CD4-positive, alpha-beta T cell treated with Interleukin-15 for 1 hour (primary cell): ENCODE data around the gene ECI1.

Source experiments
- DNase-seq: peaks from one replicate; pipeline ENCODE4 v3.0.0-alpha.2; 2020

ECI1 gene

GRCh38 chr16:2251296-2252111, at the start of gene ECI1:
Gene ECI1 (minus strand): TSS chr16:2251587. CDS start chr16:2251566, 21 bp downstream.
- DNase-seq: peak; percentile 89

GRCh38 chr16:2299915-2300192, 48.5 kb upstream of the ECI1 start:
- no peak for DNase-seq

DNA sequence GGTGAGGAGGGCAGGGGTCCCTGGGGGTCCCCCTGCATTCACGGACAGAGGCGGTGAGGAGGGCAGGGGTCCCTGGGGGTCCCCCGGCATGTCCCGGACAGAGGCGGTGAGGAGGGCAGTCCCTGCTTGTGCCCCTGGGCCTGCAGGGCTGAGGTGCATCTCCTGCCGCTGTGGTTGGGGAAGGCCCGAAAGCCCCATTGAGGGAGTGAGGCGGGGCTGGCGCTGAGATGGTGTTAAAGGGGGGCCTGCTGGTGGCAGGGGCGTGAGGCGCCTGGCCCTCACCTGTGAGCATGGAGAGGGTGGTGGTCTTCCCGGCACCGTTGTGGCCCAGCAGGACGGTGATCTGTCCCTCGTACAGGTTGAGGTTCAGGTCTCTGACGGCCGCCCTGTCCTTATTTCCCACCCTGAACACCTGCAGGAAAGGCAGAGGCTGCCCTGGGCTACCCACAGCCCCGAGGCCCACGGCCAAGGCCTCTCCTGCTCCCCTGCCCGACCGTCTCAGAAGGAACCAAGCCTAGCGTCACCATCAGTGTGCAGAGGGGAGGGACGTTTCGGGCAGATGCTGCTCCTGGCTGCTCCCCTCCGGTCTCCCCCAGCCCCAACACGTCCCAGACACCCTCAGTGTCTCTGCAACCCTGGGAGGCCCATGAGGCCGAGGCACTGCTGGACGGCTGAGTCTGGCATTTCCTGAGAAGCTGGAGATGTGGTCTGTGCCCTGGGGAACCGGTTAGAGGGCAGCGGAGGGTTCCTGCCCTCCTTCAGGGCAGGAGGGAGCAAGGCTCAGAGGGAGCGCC, 47.9 kb upstream of the ECI1 start:
- no peak for DNase-seq

- DNase-seq: no peak
Observed at GRCh38 chr16:2298621-2299020, 47.2 kb upstream of the ECI1 start.

DNA sequence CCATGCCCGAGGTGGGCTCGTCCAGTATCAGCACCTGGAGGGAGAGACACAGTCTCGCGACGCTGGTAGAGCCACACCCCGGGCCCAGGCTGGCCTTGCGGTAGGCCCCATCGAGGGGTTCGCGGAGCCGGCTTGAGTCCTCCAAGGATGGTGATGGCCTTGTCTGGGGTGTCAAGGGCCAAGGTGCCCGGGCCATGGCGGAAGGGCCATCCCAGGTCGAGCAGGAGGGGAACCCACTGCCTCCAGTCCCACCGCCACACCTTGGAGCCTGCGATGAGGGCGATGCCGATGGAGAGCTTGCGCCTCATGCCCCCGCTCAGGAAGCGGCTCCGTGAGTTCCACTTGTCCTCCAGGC, 46.1 kb upstream of the ECI1 start:
- DNase-seq: no peak

DNA sequence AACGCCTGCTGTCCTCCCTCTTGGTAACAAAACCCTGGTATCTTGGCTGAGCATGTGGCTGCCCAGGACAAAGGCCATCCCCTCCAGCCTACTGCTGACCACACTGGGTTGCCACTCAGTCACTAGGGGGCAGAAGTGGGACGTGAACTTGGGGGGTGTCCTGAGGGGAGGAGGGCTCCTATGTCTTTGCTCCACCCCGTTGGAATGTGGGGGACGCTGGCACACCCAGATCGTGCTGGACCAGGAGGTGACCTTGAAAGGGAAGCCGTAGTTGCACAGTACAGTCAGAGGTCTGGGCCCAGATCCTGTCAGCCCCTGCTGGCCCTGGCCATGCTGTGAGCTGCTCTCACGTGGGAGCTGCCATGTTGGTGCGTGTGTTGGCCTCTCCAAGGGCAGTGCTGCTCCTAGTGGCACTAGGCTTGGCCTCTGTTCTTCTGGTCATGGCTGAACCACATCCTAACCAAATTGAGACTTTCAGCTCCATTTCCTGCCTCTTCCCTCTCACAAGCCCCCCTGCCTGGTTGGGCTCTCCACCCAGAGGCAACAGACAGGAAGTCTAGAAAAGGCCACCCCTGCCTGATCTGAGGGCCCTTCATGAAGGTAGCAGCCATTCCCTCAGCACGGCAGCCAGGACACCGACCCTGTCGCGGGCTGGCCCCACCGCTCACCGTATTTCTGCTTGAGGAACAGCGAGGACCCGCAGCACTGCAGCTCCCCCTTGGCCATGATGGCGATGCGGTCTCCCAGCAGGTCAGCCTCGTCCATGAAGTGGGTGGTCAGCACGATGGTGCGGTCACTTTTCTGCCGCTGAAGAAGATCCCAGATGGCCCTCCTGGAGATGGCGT, 45.5 kb upstream of the ECI1 start:
- DNase-seq: no peak

DNA sequence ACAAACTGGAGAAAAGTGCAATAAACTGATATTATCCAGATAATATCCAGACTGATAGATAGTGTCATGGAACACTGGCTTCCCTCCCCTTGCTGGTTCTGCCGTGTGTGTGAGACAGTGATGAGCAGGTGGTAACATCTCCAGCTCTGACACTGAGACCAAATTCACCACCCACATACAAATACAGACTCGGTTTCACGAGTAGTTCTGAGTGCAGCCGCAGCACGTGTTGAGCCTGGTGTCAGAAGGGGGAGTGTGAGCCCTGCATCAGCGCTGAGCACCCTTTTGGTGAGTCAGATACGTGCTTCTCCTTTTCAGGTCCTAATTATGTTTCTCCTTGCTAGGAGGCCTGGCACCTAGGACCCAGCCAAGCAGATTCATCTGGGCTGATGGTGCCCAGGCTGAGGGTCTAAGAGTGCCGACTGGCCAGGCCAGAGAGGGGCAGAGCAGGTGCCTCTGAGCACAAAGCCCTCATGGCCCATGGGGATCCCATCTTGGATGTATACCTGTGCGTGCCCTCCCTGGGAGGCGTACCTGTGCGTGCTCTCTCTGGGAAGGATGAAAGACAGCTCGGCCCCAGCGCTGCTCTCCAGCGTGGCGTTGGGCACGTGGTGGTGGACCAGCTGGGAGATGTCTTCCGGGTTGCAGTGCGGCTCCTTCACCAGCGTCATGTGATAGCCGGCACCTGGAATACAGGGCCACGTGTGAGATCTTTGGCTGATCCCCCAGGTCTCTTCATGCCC, 43.8 kb upstream of the ECI1 start:
- DNase-seq: no peak

GRCh38 chr16:2292221-2292620, 40.8 kb upstream of the ECI1 start:
- no peak for DNase-seq

- no peak for DNase-seq
Observed at GRCh38 chr16:2289282-2289681, 37.9 kb upstream of the ECI1 start.

- no peak for DNase-seq
Observed at GRCh38 chr16:2288726-2289125, 37.3 kb upstream of the ECI1 start.

GRCh38 chr16:2287916-2288547, 36.6 kb upstream of the ECI1 start:
- DNase-seq: no peak

- no peak for DNase-seq
Observed at GRCh38 chr16:2286550-2286949, 35.2 kb upstream of the ECI1 start.

DNA sequence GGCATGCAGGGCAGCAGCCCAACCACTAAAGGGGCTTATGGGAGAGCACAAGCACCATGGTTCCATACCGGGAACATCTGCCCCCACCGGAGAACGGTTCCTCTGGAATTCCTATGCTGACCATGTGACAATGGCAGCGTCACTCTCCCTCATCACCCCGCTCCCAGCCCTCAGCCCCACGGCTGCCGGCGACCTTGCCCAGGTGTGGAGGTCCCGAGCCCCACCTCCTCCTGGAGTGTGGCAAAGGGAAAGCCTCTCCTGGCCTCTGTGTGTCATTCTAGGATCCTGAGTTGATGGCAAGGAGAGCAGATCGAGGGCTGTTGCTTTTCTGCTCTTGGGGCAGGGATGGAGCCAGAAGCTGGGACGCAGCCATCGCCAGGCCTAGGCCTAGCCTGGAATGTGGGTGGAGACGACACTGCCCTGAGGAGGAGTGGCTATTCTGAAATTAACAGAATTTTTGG, 34.4 kb upstream of the ECI1 start:
- DNase-seq: no peak

DNA sequence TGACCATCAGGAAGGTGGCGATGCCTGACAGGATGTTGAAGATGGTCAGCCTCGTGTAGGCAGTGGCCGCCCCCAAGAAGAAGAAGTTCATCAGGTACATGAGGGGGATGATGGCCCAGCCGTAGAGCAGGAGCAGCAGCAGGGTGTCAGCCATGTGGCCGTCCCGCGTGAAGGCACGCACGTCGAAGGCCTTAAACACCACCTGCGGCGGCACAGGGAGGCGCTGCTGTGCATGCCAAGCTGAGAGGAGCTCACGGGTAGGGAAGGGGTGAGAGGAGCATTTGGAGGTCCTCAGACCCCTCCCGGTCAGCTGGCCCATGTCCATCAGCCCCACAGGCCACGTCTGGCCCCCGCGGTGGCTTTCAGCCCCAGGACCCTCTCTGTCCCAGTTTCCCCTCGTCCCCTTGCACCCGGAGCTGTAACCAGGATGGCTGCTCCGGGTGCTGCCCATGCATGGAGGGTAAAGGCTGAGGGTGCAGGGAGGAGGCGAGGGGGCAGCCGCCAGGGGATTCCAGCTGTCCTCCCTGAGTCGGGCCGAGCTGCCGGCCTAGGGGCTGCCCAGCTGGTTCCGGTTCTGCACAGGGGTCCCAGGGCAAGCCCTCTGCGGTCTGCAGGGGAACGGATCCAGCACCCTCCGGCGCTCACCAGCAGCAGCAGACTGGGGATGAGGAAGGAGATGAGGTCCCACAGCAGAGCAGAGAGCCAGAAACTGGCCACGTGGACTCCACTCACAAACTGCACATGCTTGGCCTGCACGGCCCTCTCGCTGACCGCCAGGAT, 33.6 kb upstream of the ECI1 start:
- DNase-seq: no peak

DNA sequence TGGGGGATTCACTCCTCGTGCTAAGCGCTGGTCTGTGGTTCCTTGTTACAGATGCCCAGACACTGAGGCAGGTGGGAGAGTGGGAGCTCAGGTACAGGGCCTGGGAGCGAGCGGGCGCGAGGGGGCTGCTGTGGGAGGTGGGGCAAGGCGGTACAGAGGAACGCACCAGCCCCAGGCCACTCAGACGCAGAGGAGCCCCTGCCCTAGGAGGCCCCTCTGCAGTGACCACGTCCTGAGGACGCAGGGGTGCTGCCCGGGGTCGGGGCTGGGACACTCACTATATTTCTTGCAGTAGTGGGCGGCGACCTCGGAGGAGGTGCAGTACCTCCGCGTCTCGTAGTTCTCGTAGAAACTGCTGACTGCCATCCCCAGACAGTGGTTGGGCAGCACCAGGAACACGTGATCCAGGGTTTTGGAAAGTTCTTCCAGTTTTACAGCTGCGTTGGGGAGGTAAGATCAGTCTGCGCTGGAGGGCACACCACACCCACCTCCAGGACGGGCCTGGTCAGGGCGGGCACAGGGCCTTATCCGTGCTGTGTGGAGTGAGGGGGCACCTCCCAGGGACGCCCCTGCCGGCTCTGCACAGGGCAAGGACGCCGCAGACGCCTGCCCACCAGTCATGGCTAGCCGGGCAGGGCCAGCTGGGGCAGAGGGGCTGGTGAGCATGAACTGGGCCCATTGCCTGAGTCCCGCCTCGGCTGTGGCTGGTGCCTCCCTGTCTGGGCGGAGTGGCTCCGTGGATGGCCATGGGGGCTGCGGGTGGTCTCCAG, 32.8 kb upstream of the ECI1 start:
- DNase-seq: no peak

GRCh38 chr16:2282866-2283555, 31.6 kb upstream of the ECI1 start:
- DNase-seq: no peak

- DNase-seq: no peak
Observed at GRCh38 chr16:2282262-2282661, 30.9 kb upstream of the ECI1 start.

DNA sequence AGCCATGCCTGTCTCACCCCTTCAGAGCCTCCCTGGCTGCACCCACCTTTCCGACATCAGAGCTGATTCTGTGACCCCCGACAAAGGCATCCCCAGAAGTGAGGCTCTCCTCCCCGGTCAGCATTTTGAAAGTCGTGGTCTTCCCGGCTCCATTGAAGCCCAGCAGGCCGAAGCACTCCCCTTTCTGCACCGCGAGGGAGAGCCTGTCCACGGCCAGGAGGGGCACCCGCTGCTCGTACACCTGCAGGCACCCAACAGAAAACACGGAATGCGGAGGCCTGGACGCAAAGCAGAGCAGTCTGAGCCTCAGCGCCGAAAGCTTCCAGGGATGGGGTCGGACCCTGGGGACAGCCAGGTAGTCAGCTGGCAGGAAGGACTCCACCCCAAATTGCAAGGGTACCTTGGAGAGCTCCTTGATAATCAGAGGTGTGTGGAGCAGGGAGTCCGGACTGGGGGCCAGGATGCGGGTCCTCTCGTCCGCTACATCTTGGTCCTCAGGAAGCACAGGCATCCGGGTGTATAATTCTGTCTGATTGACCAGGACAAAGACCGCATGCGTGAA, 29.7 kb upstream of the ECI1 start:
- DNase-seq: no peak

DNA sequence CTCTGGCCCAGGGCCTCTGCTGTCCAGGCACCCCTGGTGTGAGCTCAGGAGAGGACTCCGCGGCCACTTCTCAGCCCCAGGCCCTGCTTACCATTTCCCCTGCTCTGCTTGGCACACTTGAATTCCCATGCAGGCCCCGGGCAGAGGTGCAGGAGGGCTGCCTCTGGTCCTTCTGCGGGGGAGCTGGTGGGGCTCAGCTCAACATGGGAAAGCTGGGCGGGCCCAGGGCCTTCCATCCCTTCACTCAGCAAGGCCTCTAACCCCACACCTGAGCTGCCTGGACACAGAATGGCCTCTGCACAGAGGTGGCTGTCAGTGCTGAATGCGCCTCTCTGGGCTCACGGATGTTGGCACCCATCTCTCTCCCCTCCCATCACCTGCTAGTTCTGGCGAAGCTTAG, 29.1 kb upstream of the ECI1 start:
- DNase-seq: no peak
